ENCODE measurements around the gene LRRFIP1. TPM values are rescaled to one million over a fixed set of nuclear protein-coding genes. Genes with fewer than 3 reads are reported as not detected.

The LRRFIP1 gene
- total RNA-seq, 1 donor from 2014 or later, result 115 TPM

DNA sequence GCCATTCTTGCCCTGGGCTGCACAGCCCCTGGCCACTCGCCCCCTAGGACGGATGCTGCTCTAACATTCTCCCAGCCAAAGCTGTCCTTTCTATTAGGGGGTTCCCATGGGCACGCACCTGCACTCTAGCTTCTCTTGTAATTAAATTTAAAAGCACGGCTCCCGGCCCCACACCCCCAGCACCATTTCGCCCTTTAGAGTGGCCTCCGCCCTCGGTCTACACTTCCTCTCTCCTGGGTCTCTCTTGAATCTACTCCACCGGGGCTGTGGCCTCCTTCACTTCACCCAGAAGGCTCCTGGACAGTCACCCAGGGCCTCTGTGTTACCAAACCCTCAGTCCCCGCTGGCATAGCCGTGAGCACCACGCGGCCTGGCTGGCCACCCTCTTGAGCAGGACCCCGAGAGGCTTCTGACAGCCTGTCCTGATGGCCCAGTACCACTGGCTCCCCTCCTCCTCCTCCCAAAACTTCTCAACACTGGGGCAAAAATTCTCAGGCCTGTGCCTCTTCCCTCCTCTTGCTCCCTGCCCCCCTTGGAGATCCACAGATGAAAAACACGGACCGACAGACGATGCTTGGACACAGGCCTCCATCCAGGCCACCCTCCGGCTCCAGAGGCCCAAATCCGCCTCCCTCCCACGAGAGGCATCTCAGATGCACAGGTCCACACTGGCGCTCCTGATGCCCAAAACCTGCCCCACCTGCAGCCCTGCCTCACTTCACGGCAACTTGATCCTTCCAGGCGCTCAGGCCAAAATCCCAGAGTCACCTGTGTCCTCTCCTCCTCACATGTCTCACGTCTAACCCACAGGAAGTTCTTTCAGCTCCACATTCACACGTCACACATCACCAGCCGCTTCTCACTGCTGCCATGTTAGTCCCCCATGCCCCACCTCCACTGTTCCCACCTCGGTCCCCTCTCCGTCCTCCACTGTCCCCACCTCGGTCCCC, 29.9 kb upstream of the LRRFIP1 start:
- no peak overlapping the region for H3K4me3 ChIP-seq (ENCODE audit: low read depth, low read length)
- no peaks in the 10 kb centered on the region for H3K36me3 ChIP-seq (ENCODE audit: control insufficient read depth, insufficient read depth, low read length)
- FAIRE-seq (no peak), DNase-seq (ENCODE audit: low read depth) (no peak)
- H3K27me3 ChIP-seq (ENCODE audit: control insufficient read depth, insufficient read depth, low read length), result peaks cover 1% of the 10 kb centered on the region
- TF ChIP-seq CTCF (IDR thresholded peaks at IDR 0.05; ENCODE audit: insufficient read depth, low read length, severe bottlenecking), result no peak

- FAIRE-seq, result no peak
- H3K36me3 ChIP-seq (ENCODE audit: control insufficient read depth, insufficient read depth, low read length), result no peaks in the 10 kb centered on the region
- H3K4me3 ChIP-seq (ENCODE audit: low read depth, low read length), result no peak overlapping the region
- TF ChIP-seq CTCF (IDR thresholded peaks at IDR 0.05; ENCODE audit: insufficient read depth, low read length, severe bottlenecking), result no peak
- H3K27me3 ChIP-seq (ENCODE audit: control insufficient read depth, insufficient read depth, low read length), result peaks cover 1% of the 10 kb centered on the region
- no peak for DNase-seq (ENCODE audit: low read depth)
Measured at GRCh38 chr2:237598468-237599208, 28.7 kb upstream of the LRRFIP1 start.

DNA sequence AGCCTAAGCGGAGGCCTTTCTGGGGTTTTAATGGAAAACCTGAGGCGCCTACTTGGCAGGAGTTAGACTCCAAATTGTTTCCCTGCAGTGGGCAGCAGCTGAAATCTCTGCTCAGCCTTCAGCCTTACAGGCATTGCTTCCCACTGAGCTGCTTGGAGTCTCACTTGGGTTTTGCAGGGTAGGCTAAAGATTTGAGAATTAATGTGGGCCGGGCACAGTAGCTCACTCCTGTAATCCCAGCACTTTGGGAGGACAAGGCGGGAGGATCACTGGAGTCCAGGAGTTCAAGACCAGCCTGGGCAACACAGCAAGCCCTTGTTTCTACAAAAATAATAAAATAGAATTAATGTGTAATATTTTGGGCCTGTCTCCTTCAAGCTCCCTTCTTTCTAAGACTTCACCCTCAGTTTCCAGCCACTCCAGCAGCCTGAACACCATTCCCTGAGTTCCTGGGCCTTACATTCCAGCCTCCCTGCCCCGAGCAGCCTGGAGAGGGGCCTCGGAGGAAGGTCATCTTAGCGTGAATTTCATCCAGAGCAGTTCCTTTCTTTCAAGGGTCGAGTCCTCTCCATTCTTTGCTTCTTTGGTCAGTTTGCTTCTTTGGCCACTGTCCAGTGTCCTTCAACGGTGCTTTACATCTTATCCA, 27.8 kb upstream of the LRRFIP1 start:
- no peaks in the 10 kb centered on the region for H3K36me3 ChIP-seq (ENCODE audit: control insufficient read depth, insufficient read depth, low read length)
- FAIRE-seq, result no peak
- peaks cover 1% of the 10 kb centered on the region for H3K27me3 ChIP-seq (ENCODE audit: control insufficient read depth, insufficient read depth, low read length)
- no peak for DNase-seq (ENCODE audit: low read depth)
- no peak for TF ChIP-seq CTCF (IDR thresholded peaks at IDR 0.05; ENCODE audit: insufficient read depth, low read length, severe bottlenecking)
- no peak overlapping the region for H3K4me3 ChIP-seq (ENCODE audit: low read depth, low read length)

GRCh38 chr2:237600205-237600846, 27.1 kb upstream of the LRRFIP1 start:
- no peak for DNase-seq (ENCODE audit: low read depth)
- H3K27me3 ChIP-seq (ENCODE audit: control insufficient read depth, insufficient read depth, low read length), result no peaks in the 10 kb centered on the region
- TF ChIP-seq CTCF (IDR thresholded peaks at IDR 0.05; ENCODE audit: insufficient read depth, low read length, severe bottlenecking), result no peak
- H3K36me3 ChIP-seq (ENCODE audit: control insufficient read depth, insufficient read depth, low read length), result no peaks in the 10 kb centered on the region
- H3K4me3 ChIP-seq (ENCODE audit: low read depth, low read length), result no peak overlapping the region
- FAIRE-seq, result no peak

DNA sequence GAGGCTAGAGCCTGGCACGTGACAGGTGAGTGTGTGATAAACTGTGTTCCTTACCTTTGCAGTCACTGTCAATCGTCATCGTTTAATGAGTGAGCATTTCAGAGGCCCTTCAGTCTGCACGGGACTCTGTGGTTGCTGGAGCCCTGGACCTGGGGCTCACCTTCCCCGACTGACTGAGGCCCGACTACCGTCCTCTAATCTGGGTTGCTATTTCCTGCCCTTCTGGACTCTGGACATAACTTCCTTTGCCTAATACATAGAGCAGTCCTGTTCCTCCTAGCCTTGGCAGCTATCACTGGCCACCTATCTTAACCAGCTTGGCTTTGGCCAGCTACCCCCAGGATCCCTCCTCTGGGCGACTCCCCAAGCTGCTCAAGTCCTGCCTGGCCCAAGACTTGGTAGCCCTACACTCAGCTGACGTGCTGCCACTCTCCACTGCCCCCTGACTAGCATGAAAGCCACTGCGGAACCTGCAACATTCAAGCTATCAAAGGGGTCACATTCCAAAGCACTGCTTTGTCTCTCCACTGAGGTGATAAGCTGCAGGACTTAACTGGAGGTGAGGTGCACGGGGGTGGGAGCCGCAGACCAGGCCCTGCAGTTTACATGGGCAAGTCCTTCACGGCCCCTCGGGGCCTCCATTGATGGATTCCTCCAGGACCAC, 25.8 kb upstream of the LRRFIP1 start:
- DNase-seq (ENCODE audit: low read depth) (no peak), FAIRE-seq (no peak)
- no peak overlapping the region for H3K4me3 ChIP-seq (ENCODE audit: low read depth, low read length)
- H3K27me3 ChIP-seq (ENCODE audit: control insufficient read depth, insufficient read depth, low read length), result no peaks in the 10 kb centered on the region
- H3K36me3 ChIP-seq (ENCODE audit: control insufficient read depth, insufficient read depth, low read length), result no peaks in the 10 kb centered on the region
- TF ChIP-seq CTCF (IDR thresholded peaks at IDR 0.05; ENCODE audit: insufficient read depth, low read length, severe bottlenecking), result no peak

Data from bronchial epithelial cell (primary cell).